H1 (cell line): ENCODE results near the gene MEF2D. TPM values are rescaled to one million over a fixed set of nuclear protein-coding genes. Genes with fewer than 3 reads are reported as not detected.

Experiments
- microRNA counts: library from miRNA; unstranded; fragments of <30 nt; microRNA quantifications from one replicate; lab custom pipeline; 2015
- microRNA-seq, 2 experiments: library from miRNA; unstranded; fragments of <30 nt; microRNA quantifications; one replicate each; pipeline versions ENCODE4 to v1.2.0, GENCODE V29; 2016 to 2020; ENCODE audit warnings: borderline microRNAs expressed in 2 of 2, borderline number of aligned reads in 2 of 2, borderline replicate concordance in 1 of 2
- polyA plus RNA-seq, 7 experiments: library from polyadenylated mRNA; depleted of rRNA in 3 of 7; stranded (reverse) in 5 of 7; unstranded in 2 of 7; fragments of >200 nt in 5 of 7; fragments of 200-250 nt in 2 of 7; gene quantifications; 1 replicate in 5 of 7; 2 replicates in 1 of 7; 4 replicates in 1 of 7; pipeline versions ENCODE4 v1.2.1 to v1.2.3, GENCODE V29; 2011 to 2013; ENCODE audit warnings: missing spikeins in 2 of 7, mixed read lengths in 2 of 7
- small RNA-seq: library from polyadenylated mRNA; stranded (forward); fragments of <200 nt; extraction: miRNeasy Mini kit (QIAGEN cat#:217004); gene quantifications from one replicate; pipeline ENCODE3, GENCODE V24; 2013; ENCODE audit not compliant: insufficient read depth
- total RNA-seq: library from RNA; stranded (reverse); fragmentation: NEBNext Ultra II Directional; extraction: Animal tissue kit (Norgen Biotek cat#: 25700); gene quantifications from 2 replicates; pipeline ENCODE4 v1.2.1, GENCODE V29; 2021

Gene MEF2D
- total and polyA plus RNA-seq, 2 of the 8 experiments (the other 6 are each of a cell fraction or from before 2014, with no cell fraction given) = 17.3 to 20.3 TPM

MicroRNAs encoded within 50 kb of the gene (microRNA counts, 767-probe panel; counts per million panel counts)
- 879 counts per million, percentile 95 among the panel's probes with 10 or more counts for microRNA hsa-miR-9-5p (lab: Ali Mortazavi, UCI)

Small RNA genes within 50 kb of the gene (microRNA-seq; reads per million reads assigned to microRNA genes)
- 0 reads per million in 2 experiments for gene MIR9-1

Small RNA genes within 50 kb of the gene (small RNA-seq; reads per million reads assigned to genes)
- not detected for gene MIR9-1
- gene RF00019 = not detected

Other genes starting within 250 kb of the MEF2D start
- 94.7 and 98.0 TPM in 2 replicates for gene SMG5, start 217.9 kb downstream of the MEF2D start, total RNA-seq
- 32.7 and 45.2 TPM in 2 replicates for gene SMG5, start 217.9 kb downstream of the MEF2D start, polyA plus RNA-seq (2011; rRNA removed)
- gene TMEM79, start 216.4 kb downstream of the MEF2D start, total RNA-seq = 1.7 and 2.1 TPM in 2 replicates
- 2.3 and 3.9 TPM in 2 replicates for gene TMEM79, start 216.4 kb downstream of the MEF2D start, polyA plus RNA-seq (2011; rRNA removed)
- gene GLMP, start 205.1 kb downstream of the MEF2D start, total RNA-seq = 47.6 and 48.1 TPM in 2 replicates
- 59.5 and 69.3 TPM in 2 replicates for gene GLMP, start 205.1 kb downstream of the MEF2D start, polyA plus RNA-seq (2011; rRNA removed)
- not detected in 2 replicates for gene VHLL, start 201.5 kb downstream of the MEF2D start, total RNA-seq
- gene VHLL, start 201.5 kb downstream of the MEF2D start, polyA plus RNA-seq (2011; rRNA removed) = not detected in 2 replicates
- 471 and 480 TPM in 2 replicates for gene CCT3, start 162.5 kb downstream of the MEF2D start, total RNA-seq
- 321 and 431 TPM in 2 replicates for gene CCT3, start 162.5 kb downstream of the MEF2D start, polyA plus RNA-seq (2011; rRNA removed)
- gene TSACC, start 162.2 kb downstream of the MEF2D start, total RNA-seq = 1.0 and 2.1 TPM in 2 replicates
- gene TSACC, start 162.2 kb downstream of the MEF2D start, polyA plus RNA-seq (2011; rRNA removed) = 3.3 and 5.0 TPM in 2 replicates
- 2.2 and 2.6 TPM in 2 replicates for gene RHBG, start 131.6 kb downstream of the MEF2D start, total RNA-seq
- 2.7 and 3.1 TPM in 2 replicates for gene RHBG, start 131.6 kb downstream of the MEF2D start, polyA plus RNA-seq (2011; rRNA removed)
- 20.9 and 22.3 TPM in 2 replicates for gene IQGAP3, start 71.8 kb upstream of the MEF2D start, total RNA-seq
- 14.6 and 18.2 TPM in 2 replicates for gene IQGAP3, start 71.8 kb upstream of the MEF2D start, polyA plus RNA-seq (2011; rRNA removed)
- not detected in 2 replicates for gene TTC24, start 78.9 kb upstream of the MEF2D start, total RNA-seq
- 0.08 TPM in 1 of 2 replicates, not detected in the other for gene TTC24, start 78.9 kb upstream of the MEF2D start, polyA plus RNA-seq (2011; rRNA removed)
- 73.1 and 75.4 TPM in 2 replicates for gene NAXE, start 91.0 kb upstream of the MEF2D start, total RNA-seq
- gene NAXE, start 91.0 kb upstream of the MEF2D start, polyA plus RNA-seq (2011; rRNA removed) = 74.3 and 99.5 TPM in 2 replicates
- gene GPATCH4, start 100.7 kb upstream of the MEF2D start, total RNA-seq = 47.9 and 48.5 TPM in 2 replicates
- gene GPATCH4, start 100.7 kb upstream of the MEF2D start, polyA plus RNA-seq (2011; rRNA removed) = 19.3 and 20.5 TPM in 2 replicates
- 0.19 TPM in 1 of 2 replicates, not detected in the other for gene HAPLN2, start 118.6 kb upstream of the MEF2D start, total RNA-seq
- gene HAPLN2, start 118.6 kb upstream of the MEF2D start, polyA plus RNA-seq (2011; rRNA removed) = 0.51 and 1.2 TPM in 2 replicates
- gene BCAN, start 141.3 kb upstream of the MEF2D start, total RNA-seq = 3.8 and 4.5 TPM in 2 replicates
- gene BCAN, start 141.3 kb upstream of the MEF2D start, polyA plus RNA-seq (2011; rRNA removed) = 17.1 and 24.0 TPM in 2 replicates
- gene NES, start 176.6 kb upstream of the MEF2D start, total RNA-seq = 135 and 138 TPM in 2 replicates
- 13.3 and 20.3 TPM in 2 replicates for gene NES, start 176.6 kb upstream of the MEF2D start, polyA plus RNA-seq (2011; rRNA removed)
- 119 TPM in 2 replicates for gene CRABP2, start 204.8 kb upstream of the MEF2D start, total RNA-seq
- 69.2 and 130 TPM in 2 replicates for gene CRABP2, start 204.8 kb upstream of the MEF2D start, polyA plus RNA-seq (2011; rRNA removed)
- gene METTL25B, start 227.7 kb upstream of the MEF2D start, total RNA-seq = 28.4 and 31.8 TPM in 2 replicates
- 30.1 and 43.1 TPM in 2 replicates for gene METTL25B, start 227.7 kb upstream of the MEF2D start, polyA plus RNA-seq (2011; rRNA removed)
- gene ISG20L2, start 228.0 kb upstream of the MEF2D start, total RNA-seq = 47.5 and 53.1 TPM in 2 replicates
- 46.9 and 53.0 TPM in 2 replicates for gene ISG20L2, start 228.0 kb upstream of the MEF2D start, polyA plus RNA-seq (2011; rRNA removed)
- gene MRPL24, start 240.3 kb upstream of the MEF2D start, total RNA-seq = 34.4 and 35.2 TPM in 2 replicates
- 23.4 and 29.7 TPM in 2 replicates for gene MRPL24, start 240.3 kb upstream of the MEF2D start, polyA plus RNA-seq (2011; rRNA removed)